ENCODE results near the gene IRF6. TPM values are rescaled to one million over a fixed set of nuclear protein-coding genes. Genes with fewer than 3 reads are reported as not detected.
A peak's percentile ranks its signal among the peaks of the same experiment; 100 is the strongest.

The IRF6 gene
- total RNA-seq, 1 donor from 2014 or later, result 7.6 TPM

GRCh38 chr1:209770636-209771415 lies 35.1 kb downstream of the IRF6 start:
- Histone ChIP-seq H3K27ac (no peak overlapping the region), H3K4me1 (peaks cover 6 to 16% of the 10 kb centered on the region in 2 donors), H3K9me3 (no peaks in the 10 kb centered on the region), H3K27me3 (no peaks in the 10 kb centered on the region), H3K4me3 (no peak overlapping the region), H3K36me3 (no peaks in the 10 kb centered on the region)
- TF ChIP-seq CTCF (IDR thresholded peaks at IDR 0.05), result no peak
- intact Hi-C loops (cut with DNase I), result no loop called here
- DNase-seq (ENCODE audit: low spot score in 2 of 2), result no peak

- Histone ChIP-seq H3K4me1 (peaks cover 6 to 16% of the 10 kb centered on the region in 2 donors), H3K9me3 (no peaks in the 10 kb centered on the region), H3K27me3 (no peaks in the 10 kb centered on the region), H3K27ac (peak overlapping the region; percentile 76 to 94), H3K36me3 (no peaks in the 10 kb centered on the region), H3K4me3 (peak overlapping the region; percentile 13 to 29)
- DNase-seq (ENCODE audit: low spot score in 2 of 2), result no peak
- intact Hi-C loops (cut with DNase I), result loop anchor here (1.0 kb wide), 2 partner anchors 14 to 23 kb away; partner anchors contain the start of gene C1orf74
- no peak for TF ChIP-seq CTCF (IDR thresholded peaks at IDR 0.05)
These were observed 36.0 kb downstream of the IRF6 start for GRCh38 chr1:209769971-209770370.

- Histone ChIP-seq H3K27ac (peak overlapping the region; percentile 76 to 94), H3K36me3 (no peaks in the 10 kb centered on the region), H3K4me1 (peaks cover 6 to 16% of the 10 kb centered on the region in 2 donors), H3K4me3 (peak overlapping the region; percentile 13 to 29), H3K27me3 (no peaks in the 10 kb centered on the region), H3K9me3 (no peaks in the 10 kb centered on the region)
- intact Hi-C loops (cut with DNase I), result loop anchor here (1.0 kb wide), 2 partner anchors 15 to 22 kb away; partner anchors contain the start of gene C1orf74
- peak; percentile 71 to 92 for DNase-seq (ENCODE audit: low spot score in 2 of 2)
- TF ChIP-seq CTCF (IDR thresholded peaks at IDR 0.05), result no peak
These were observed 36.6 kb downstream of the IRF6 start for GRCh38 chr1:209769171-209769904.

GRCh38 chr1:209768354-209768774 lies 37.6 kb downstream of the IRF6 start:
- intact Hi-C loops (cut with DNase I), result no loop called here

GRCh38 chr1:209767706-209768105 lies 38.2 kb downstream of the IRF6 start:
- Histone ChIP-seq H3K27me3 (no peaks in the 10 kb centered on the region), H3K36me3 (no peaks in the 10 kb centered on the region), H3K4me3 (no peak overlapping the region), H3K4me1 (peaks cover 6 to 16% of the 10 kb centered on the region in 2 donors), H3K27ac (peak overlapping the region in 1 of 2 donors; percentile 76), H3K9me3 (no peaks in the 10 kb centered on the region)
- TF ChIP-seq CTCF (IDR thresholded peaks at IDR 0.05), result no peak
- intact Hi-C loops (cut with DNase I), result no loop called here
- DNase-seq (ENCODE audit: low spot score in 2 of 2), result no peak

More at GRCh38 chr1:209768354-209768774, 37.6 kb downstream of the IRF6 start:
- Histone ChIP-seq H3K36me3 (no peaks in the 10 kb centered on the region), H3K9me3 (no peaks in the 10 kb centered on the region), H3K4me1 (peaks cover 6 to 16% of the 10 kb centered on the region in 2 donors), H3K27me3 (no peaks in the 10 kb centered on the region), H3K27ac (peak overlapping the region; percentile 76 to 94), H3K4me3 (peak overlapping the region in 1 of 2 donors; percentile 29)
- TF ChIP-seq CTCF (IDR thresholded peaks at IDR 0.05), result no peak
- no peak for DNase-seq (ENCODE audit: low spot score in 2 of 2)
